Neuronal stem cell (in vitro differentiated cells): ENCODE data around the gene NKAP. TPM values are rescaled to one million over a fixed set of nuclear protein-coding genes. Genes with fewer than 3 reads are reported as not detected.

ENCODE experiments used
- DNase-seq: peaks from one replicate; pipeline ENCODE4 v3.0.0-alpha.2; 2013; ENCODE audit warnings: low spot score
- H2AFZ ChIP-seq: one replicate; pipeline ENCODE4 v1.6.1; 2013; ENCODE audit warnings: mild to moderate bottlenecking, low read length, inconsistent platforms
- H2AK5ac ChIP-seq: 2 replicates; pipeline ENCODE4 v1.6.1; 2013; ENCODE audit warnings: low read depth, mild to moderate bottlenecking, inconsistent platforms, low read length, moderate library complexity, mixed read lengths
- H2BK120ac ChIP-seq: 2 replicates; pipeline ENCODE4 v1.6.1; 2013; ENCODE audit warnings: low read depth, mild to moderate bottlenecking, inconsistent platforms, low read length, moderate library complexity, mixed read lengths
- H2BK12ac ChIP-seq: one replicate; pipeline ENCODE4 v1.6.1; 2013; ENCODE audit warnings: low read length, inconsistent platforms
- H2BK15ac ChIP-seq: 2 replicates; pipeline ENCODE4 v1.6.1; 2013; ENCODE audit warnings: mild to moderate bottlenecking, low read length, inconsistent platforms, mixed read lengths
- H2BK5ac ChIP-seq: one replicate; pipeline ENCODE4 v1.6.1; 2013; ENCODE audit warnings: inconsistent platforms, mild to moderate bottlenecking, low read length, moderate library complexity
- H3K14ac ChIP-seq: one replicate; pipeline ENCODE4 v1.6.1; 2013; ENCODE audit warnings: low read length, inconsistent platforms
- H3K18ac ChIP-seq: 2 replicates; pipeline ENCODE4 v1.6.1; 2013; ENCODE audit warnings: low read length, inconsistent platforms
- H3K23ac ChIP-seq: 2 replicates; pipeline ENCODE4 v1.6.1; 2013; ENCODE audit warnings: low read depth, mild to moderate bottlenecking, mixed read lengths, low read length, inconsistent platforms; ENCODE audit not compliant: poor library complexity
- H3K27ac ChIP-seq: replicated peaks from 3 replicates; pipeline ENCODE4 v1.5.1; 2013; ENCODE audit warnings: low read length, inconsistent platforms
- H3K27me3 ChIP-seq, 3 experiments: 2 replicates each; pipeline ENCODE4 v1.6.1; 2013; ENCODE audit warnings: low read length in 3 of 3, mild to moderate bottlenecking in 2 of 3, inconsistent platforms in 1 of 3, low read depth in 1 of 3, mixed read lengths in 1 of 3, moderate library complexity in 1 of 3; ENCODE audit not compliant: control insufficient read depth in 3 of 3, insufficient read depth in 3 of 3
- H3K36me3 ChIP-seq, 2 donors: replicated peaks in 1 of 2; 2 replicates each; pipeline ENCODE4 v1.6.1; 2013; ENCODE audit warnings: low read length in 2 of 2; ENCODE audit not compliant: control insufficient read depth in 2 of 2, insufficient read depth in 2 of 2
- H3K4ac ChIP-seq: 2 replicates; pipeline ENCODE4 v1.6.1; 2013; ENCODE audit warnings: inconsistent platforms, mild to moderate bottlenecking, low read length, moderate library complexity
- H3K4me1 ChIP-seq, 2 donors: 1 replicate in 1 of 2; 2 replicates in 1 of 2; pipeline ENCODE4 v1.6.1; 2013; ENCODE audit warnings: low read length in 2 of 2, low read depth in 1 of 2; ENCODE audit not compliant: control insufficient read depth in 2 of 2, insufficient read depth in 1 of 2
- H3K4me2 ChIP-seq: one replicate; pipeline ENCODE4 v1.6.1; 2013; ENCODE audit warnings: mild to moderate bottlenecking, low read length, inconsistent platforms; ENCODE audit not compliant: insufficient read depth, poor library complexity, severe bottlenecking
- H3K4me3 ChIP-seq, 2 donors: 2 replicates each; pipeline ENCODE4 v1.5.1; 2013; ENCODE audit warnings: low read length in 2 of 2, mild to moderate bottlenecking in 2 of 2, inconsistent platforms in 1 of 2, moderate library complexity in 1 of 2
- H3K79me1 ChIP-seq: one replicate; pipeline ENCODE4 v1.6.1; 2013; ENCODE audit warnings: low read depth, mild to moderate bottlenecking, inconsistent platforms, low read length, moderate library complexity
- H3K9ac ChIP-seq: one replicate; pipeline ENCODE4 v1.6.1; 2013; ENCODE audit warnings: mild to moderate bottlenecking, low read depth, low read length, inconsistent platforms; ENCODE audit not compliant: poor library complexity
- H3K9me3 ChIP-seq, 2 donors: replicated peaks in 1 of 2; 2 replicates each; pipeline versions ENCODE3 to v1.6.1; 2013; ENCODE audit warnings: low read length in 2 of 2, mild to moderate bottlenecking in 2 of 2, inconsistent platforms in 1 of 2, low read depth in 1 of 2, mixed read lengths in 1 of 2, moderate library complexity in 1 of 2; ENCODE audit not compliant: control insufficient read depth in 2 of 2, insufficient read depth in 1 of 2
- H4K8ac ChIP-seq: one replicate; pipeline ENCODE4 v1.6.1; 2013; ENCODE audit warnings: low read depth, mild to moderate bottlenecking, inconsistent platforms, low read length, moderate library complexity
- H4K91ac ChIP-seq: one replicate; pipeline ENCODE4 v1.6.1; 2013; ENCODE audit warnings: low read length, low read depth, mild to moderate bottlenecking, inconsistent platforms; ENCODE audit not compliant: poor library complexity
- WGBS, 2 donors: extraction: QIAGEN DNeasy Blood & Tissue Kit; methylation state at CpG; one replicate each; pipeline ENCODE4 v1.1.7; 2013; ENCODE audit warnings: missing lambda C conversion rate in 2 of 2, mixed read lengths in 1 of 2; ENCODE audit not compliant: insufficient read length in 2 of 2, insufficient replicate concordance in 1 of 2; ENCODE audit errors: extremely low coverage in 2 of 2; 5-methylcytosine and 5-hydroxymethylcytosine counted together
- polyA plus RNA-seq, 2 experiments: library from polyadenylated mRNA; stranded (reverse); fragments of 200-250 nt; gene quantifications; one replicate each; pipeline ENCODE4 v1.2.3, GENCODE V29; 2013

The NKAP gene
- polyA plus RNA-seq (2013, experiment 1 of 2): 11.2 TPM
- polyA plus RNA-seq (2013, experiment 2 of 2): 11.9 TPM

- Histone ChIP-seq H3K4me3 (peak within 1 kb of the TSS; percentile 90 to 93), H2AFZ (peak within 1 kb of the TSS; percentile 92), H2BK12ac (no peak within 1 kb of the TSS), H3K4me2 (peak within 1 kb of the TSS; percentile 64), H2BK5ac (no peak within 1 kb of the TSS), H3K18ac (peak within 1 kb of the TSS; percentile 24), H3K27me3 (peaks cover 0 to 7% (median 0%) of the 10 kb centered on the region in 3 experiments), H4K8ac (no peak within 1 kb of the TSS), H2BK120ac (no peak within 1 kb of the TSS), H3K79me1 (no peaks in the 10 kb centered on the region), H3K9me3 (no peaks in the 10 kb centered on the region), H3K14ac (peak within 1 kb of the TSS; percentile 38), H3K36me3 (peaks cover 0 to 2% of the 10 kb centered on the region in 2 donors), H2AK5ac (no peak within 1 kb of the TSS), H2BK15ac (no peak within 1 kb of the TSS), H3K4ac (no peak within 1 kb of the TSS), H3K23ac (no peak within 1 kb of the TSS), H4K91ac (no peak within 1 kb of the TSS), H3K4me1 (no peaks in the 10 kb centered on the region), H3K9ac (peak within 1 kb of the TSS; percentile 90), H3K27ac (peak within 1 kb of the TSS; percentile 71)
- peak; percentile 83 for DNase-seq
- WGBS, 2 donors: no CpG with 5 or more reads among the region's 59 CpGs
These were observed at the start of gene NKAP for GRCh38 chrX:119943185-119943988. NKAP (minus strand) TSS chrX:119943751; CDS start chrX:119943605, 146 bp downstream.

GRCh38 chrX:119991005-119991787 is 47.6 kb upstream of the NKAP start:
- Histone ChIP-seq H4K8ac (no peak overlapping the region), H3K27ac (no peak overlapping the region), H3K4me2 (peak overlapping the region; percentile 54), H3K9me3 (no peaks in the 10 kb centered on the region), H3K36me3 (no peaks in the 10 kb centered on the region), H2BK15ac (no peak overlapping the region), H3K9ac (no peak overlapping the region), H2BK12ac (no peak overlapping the region), H3K14ac (no peak overlapping the region), H3K4ac (no peak overlapping the region), H2BK120ac (no peak overlapping the region), H3K23ac (no peak overlapping the region), H2BK5ac (no peak overlapping the region), H4K91ac (no peak overlapping the region), H3K27me3 (peaks cover 0 to 88% (median 65%) of the 10 kb centered on the region in 3 experiments), H2AFZ (peak overlapping the region; percentile 84), H3K79me1 (no peaks in the 10 kb centered on the region), H3K4me3 (peak overlapping the region; percentile 24 to 66), H3K4me1 (peaks cover 0 to 6% of the 10 kb centered on the region in 2 donors), H3K18ac (no peak overlapping the region), H2AK5ac (no peak overlapping the region)
- no peak for DNase-seq
- no CpG with 5 or more reads among the region's 48 CpGs for WGBS, 2 donors

DNA sequence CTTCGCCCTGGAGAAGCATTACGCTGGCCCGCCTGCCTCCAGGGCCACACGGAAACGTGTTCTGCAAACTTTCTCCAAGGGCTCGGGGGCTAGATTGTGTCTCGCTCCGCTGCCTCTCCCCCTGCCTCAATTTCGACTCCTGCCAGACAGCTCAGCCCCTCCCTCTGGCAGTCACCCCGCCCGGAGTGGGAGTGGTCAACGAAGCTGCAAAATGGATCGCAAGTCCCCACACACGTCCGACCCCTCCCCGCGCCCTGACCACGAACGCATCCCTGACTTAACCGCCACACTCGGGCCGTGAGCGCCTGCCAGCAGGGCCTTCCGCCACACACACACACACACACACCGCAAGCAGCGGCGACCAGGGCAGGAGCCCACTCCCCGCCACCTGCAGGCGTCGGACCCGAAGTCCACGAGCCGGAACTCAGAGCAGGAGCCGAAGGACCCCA is 47.0 kb upstream of the NKAP start:
- H3K27me3 ChIP-seq: peaks cover 0 to 82% (median 59%) of the 10 kb centered on the region in 3 experiments
- H3K4me1 ChIP-seq: peaks cover 0 to 6% of the 10 kb centered on the region in 2 donors
- H3K36me3 ChIP-seq: no peaks in the 10 kb centered on the region
- no peak overlapping the region for H3K18ac ChIP-seq
- no peaks in the 10 kb centered on the region for H3K79me1 ChIP-seq
- no peak overlapping the region for H3K23ac ChIP-seq
- no peak overlapping the region for H2BK15ac ChIP-seq
- H2BK120ac ChIP-seq: no peak overlapping the region
- H3K9me3 ChIP-seq: no peaks in the 10 kb centered on the region
- H3K27ac ChIP-seq: no peak overlapping the region
- H3K4me3 ChIP-seq: peak overlapping the region; percentile 24 to 66
- no peak overlapping the region for H3K4ac ChIP-seq
- H4K8ac ChIP-seq: no peak overlapping the region
- H4K91ac ChIP-seq: no peak overlapping the region
- peak overlapping the region; percentile 54 for H3K4me2 ChIP-seq
- WGBS, 2 donors: no CpG with 5 or more reads among the region's 34 CpGs
- H3K14ac ChIP-seq: no peak overlapping the region
- H3K9ac ChIP-seq: no peak overlapping the region
- no peak overlapping the region for H2BK12ac ChIP-seq
- H2BK5ac ChIP-seq: no peak overlapping the region
- peak overlapping the region; percentile 84 for H2AFZ ChIP-seq
- no peak for DNase-seq
- no peak overlapping the region for H2AK5ac ChIP-seq
